ENCODE data around the gene GMCL1. TPM values are rescaled to one million over a fixed set of nuclear protein-coding genes. Genes with fewer than 3 reads are reported as not detected.

The GMCL1 gene
- total RNA-seq, 1 donor from 2014 or later: 6.5 TPM

GRCh38 chr2:69926849-69927515 is 97.5 kb downstream of the GMCL1 start:
- no peak for DNase-seq (ENCODE audit: low read depth in 2 of 2)

Other genes starting within 250 kb of the GMCL1 start
- 16.6 and 20.7 TPM in 2 replicates for gene AAK1, start 185.9 kb upstream of the GMCL1 start, total RNA-seq
- gene ANXA4, start 87.5 kb upstream of the GMCL1 start, total RNA-seq: 40.6 and 51.5 TPM in 2 replicates
- 16.8 and 17.4 TPM in 2 replicates for gene SNRNP27, start 64.3 kb downstream of the GMCL1 start, total RNA-seq
- 2.6 and 4.3 TPM in 2 replicates for gene MXD1, start 85.4 kb downstream of the GMCL1 start, total RNA-seq
- gene ASPRV1, start 132.0 kb downstream of the GMCL1 start, total RNA-seq: under 0.01 and 0.25 TPM in 2 replicates

Measured in dermis microvascular lymphatic vessel endothelial cell (primary cell).